H1 (cell line): ENCODE results near the gene RNF125. TPM values are rescaled to one million over a fixed set of nuclear protein-coding genes. Genes with fewer than 3 reads are reported as not detected.

Experiments used
- CTCF ChIA-PET: fragments of 300-600 bp; sonication (Branson Sonifier 250); formaldehyde crosslinking; loops from one replicate; lab custom pipeline; 2021; ENCODE audit not compliant: partially characterized antibody; lab: Charles Lee
- POLR2A ChIA-PET: fragments of 300-600 bp; sonication (Branson Sonifier 250); formaldehyde crosslinking; loops from one replicate; lab custom pipeline; 2021; ENCODE audit warnings: inconsistent platforms; ENCODE audit not compliant: partially characterized antibody; lab: Charles Lee
- DNase-seq, 2 experiments: peaks; one replicate each; pipeline versions ENCODE4 v3.0.0 to v3.0.0-alpha.2; 2010 to 2022; ENCODE audit warnings: low spot score in 2 of 2, low read depth in 1 of 2, mixed read lengths in 1 of 2
- FAIRE-seq: peaks from 2 replicates; lab custom pipeline; 2011; peaks lifted over from hg19 to GRCh38; lab: Jason Lieb, UNC
- H2AFZ ChIP-seq: 2 replicates; pipeline ENCODE4 v1.8.1; 2012; ENCODE audit warnings: low read length, inconsistent platforms
- H2AK5ac ChIP-seq: 2 replicates; pipeline ENCODE4 v1.6.1; 2013; ENCODE audit warnings: low read depth, low read length
- H2BK120ac ChIP-seq: replicated peaks from 2 replicates; pipeline ENCODE3; 2013; ENCODE audit warnings: low read depth, low read length, inconsistent platforms
- H2BK12ac ChIP-seq: 2 replicates; pipeline ENCODE4 v1.6.1; 2013; ENCODE audit warnings: low read depth, low read length
- H2BK15ac ChIP-seq: 2 replicates; pipeline ENCODE4 v1.6.1; 2013; ENCODE audit warnings: low read length
- H2BK20ac ChIP-seq: 2 replicates; pipeline ENCODE4 v1.6.1; 2013; ENCODE audit warnings: low read length
- H2BK5ac ChIP-seq: 2 replicates; pipeline ENCODE4 v1.6.1; 2013; ENCODE audit warnings: low read depth, low read length
- H3K14ac ChIP-seq: 2 replicates; pipeline ENCODE4 v1.6.1; 2013; ENCODE audit warnings: inconsistent platforms; ENCODE audit not compliant: insufficient read length
- H3K18ac ChIP-seq: 2 replicates; pipeline ENCODE4 v1.6.1; 2013; ENCODE audit warnings: low read length; ENCODE audit errors: extremely low read depth
- H3K23ac ChIP-seq: 2 replicates; pipeline ENCODE4 v1.6.1; 2013; ENCODE audit warnings: inconsistent platforms; ENCODE audit not compliant: insufficient read length
- H3K23me2 ChIP-seq: 2 replicates; pipeline ENCODE4 v1.6.1; 2013; ENCODE audit warnings: low read depth, low read length
- H3K27ac ChIP-seq: 2 replicates; pipeline ENCODE4 v1.6.1; 2011; ENCODE audit warnings: low read depth, low read length, inconsistent platforms
- H3K27me3 ChIP-seq, 4 experiments: replicated peaks in 1 of 4; 1 replicate in 1 of 4; 2 replicates in 3 of 4; pipeline versions ENCODE4 v1.6.1 to v1.8.1; 2011 to 2013; ENCODE audit warnings: low read length in 3 of 4, mild to moderate bottlenecking in 3 of 4, inconsistent platforms in 2 of 4, mixed read lengths in 2 of 4, moderate library complexity in 1 of 4; ENCODE audit not compliant: control insufficient read depth in 3 of 4, insufficient read depth in 3 of 4; ENCODE audit errors: extremely low read depth in 1 of 4
- H3K36me3 ChIP-seq, 4 experiments: 2 replicates each; pipeline versions ENCODE4 v1.6.1 to v1.8.1; 2011 to 2013; ENCODE audit warnings: mild to moderate bottlenecking in 4 of 4, low read length in 3 of 4, moderate library complexity in 2 of 4, control low read depth in 1 of 4, inconsistent platforms in 1 of 4; ENCODE audit not compliant: insufficient read depth in 4 of 4, control insufficient read depth in 2 of 4
- H3K4ac ChIP-seq: replicated peaks from 2 replicates; pipeline ENCODE3; 2013; ENCODE audit warnings: low read length, low read depth, mixed read lengths, inconsistent platforms; ENCODE audit not compliant: insufficient read length
- H3K4me1 ChIP-seq, 4 experiments: replicated peaks in 1 of 4; 1 replicate in 1 of 4; 2 replicates in 3 of 4; pipeline versions ENCODE4 v1.6.1 to v1.8.1; 2011 to 2013; ENCODE audit warnings: low read length in 3 of 4, inconsistent platforms in 2 of 4, mixed read lengths in 1 of 4; ENCODE audit not compliant: insufficient read depth in 4 of 4, control insufficient read depth in 3 of 4
- H3K4me2 ChIP-seq, 2 experiments: 2 replicates each; pipeline versions ENCODE4 v1.6.1 to v1.8.1; 2011 to 2013; ENCODE audit warnings: low read depth in 2 of 2, low read length in 2 of 2, control low read depth in 1 of 2, inconsistent platforms in 1 of 2, mild to moderate bottlenecking in 1 of 2; ENCODE audit not compliant: insufficient read depth in 1 of 2
- H3K4me3 ChIP-seq, 4 experiments: fragments of 200-600, 300-600 bp in 1 of 4; sonication (generic), shearing (Covaris generic), sonication (Bioruptor Twin) in 1 of 4; 2 replicates each; pipeline versions ENCODE4 v1.5.1 to v1.8.1; 2011 to 2016; ENCODE audit warnings: low read length in 4 of 4, low read depth in 3 of 4, control low read depth in 2 of 4, inconsistent platforms in 2 of 4, mild to moderate bottlenecking in 2 of 4, mixed read lengths in 1 of 4, moderate library complexity in 1 of 4; ENCODE audit not compliant: insufficient read depth in 2 of 4; ENCODE audit errors: extremely low read depth in 1 of 4
- H3K56ac ChIP-seq: replicated peaks from 2 replicates; pipeline ENCODE3; 2013; ENCODE audit warnings: low read depth, mild to moderate bottlenecking, mixed read lengths, low read length, inconsistent platforms; ENCODE audit not compliant: insufficient read length
- H3K79me1 ChIP-seq: 2 replicates; pipeline ENCODE4 v1.6.1; 2013; ENCODE audit warnings: low read depth, low read length, control low read depth
- H3K79me2 ChIP-seq, 2 experiments: 2 replicates each; pipeline versions ENCODE4 v1.6.1 to v1.8.1; 2012 to 2013; ENCODE audit warnings: low read length in 2 of 2, mild to moderate bottlenecking in 2 of 2, inconsistent platforms in 1 of 2; ENCODE audit not compliant: insufficient read depth in 2 of 2, control insufficient read depth in 1 of 2
- H3K9ac ChIP-seq, 4 experiments: replicated peaks in 1 of 4; 1 replicate in 1 of 4; 2 replicates in 3 of 4; pipeline versions ENCODE4 v1.6.1 to v1.8.1; 2011 to 2013; ENCODE audit warnings: low read depth in 3 of 4, low read length in 3 of 4, control low read depth in 2 of 4, mild to moderate bottlenecking in 2 of 4, moderate library complexity in 2 of 4, inconsistent platforms in 1 of 4; ENCODE audit errors: extremely low read depth in 1 of 4
- H3K9me3 ChIP-seq, 2 experiments: 2 replicates each; pipeline versions ENCODE4 v1.6.1 to v1.8.1; 2012 to 2013; ENCODE audit warnings: mild to moderate bottlenecking in 2 of 2, moderate library complexity in 2 of 2, control low read depth in 1 of 2, inconsistent platforms in 1 of 2, low read depth in 1 of 2, low read length in 1 of 2, mixed read lengths in 1 of 2; ENCODE audit not compliant: insufficient read depth in 2 of 2
- H4K20me1 ChIP-seq, 2 experiments: replicated peaks in 1 of 2; 2 replicates each; pipeline versions ENCODE3 to v1.8.1; 2011 to 2013; ENCODE audit warnings: inconsistent platforms in 2 of 2, low read length in 2 of 2, mild to moderate bottlenecking in 1 of 2; ENCODE audit not compliant: insufficient read depth in 2 of 2, control insufficient read depth in 1 of 2
- H4K5ac ChIP-seq: 2 replicates; pipeline ENCODE4 v1.6.1; 2013; ENCODE audit warnings: low read length, low read depth, mixed read lengths, inconsistent platforms; ENCODE audit not compliant: insufficient read length
- H4K8ac ChIP-seq: 2 replicates; pipeline ENCODE4 v1.8.0; 2013; ENCODE audit warnings: mild to moderate bottlenecking, moderate library complexity, low read length, inconsistent platforms; ENCODE audit not compliant: insufficient read depth; ENCODE audit errors: extremely low read depth
- H4K91ac ChIP-seq: replicated peaks from 2 replicates; pipeline ENCODE3; 2013; ENCODE audit warnings: low read length, mixed read lengths, inconsistent platforms; ENCODE audit not compliant: insufficient read length
- ASH2L ChIP-seq: fragments of 200-600, 300-600 bp; sonication (generic); IDR thresholded peaks from one replicate; pipeline ENCODE4 v1.7.1; 2017; ENCODE audit warnings: low read length
- BRCA1 ChIP-seq: IDR thresholded peaks from 2 replicates; pipeline ENCODE4 v1.6.1; 2012; ENCODE audit warnings: low read depth, low read length, improper control_type of control experiment
- CBX8 ChIP-seq: fragments of 300-800, 300-1000 bp; sonication (generic); IDR thresholded peaks from 2 replicates; pipeline ENCODE4 v1.7.1; 2016; ENCODE audit warnings: low read depth, low read length, borderline replicate concordance
- CTBP2 ChIP-seq: IDR thresholded peaks from 2 replicates; pipeline ENCODE4 v1.7.0; 2011; ENCODE audit warnings: borderline replicate concordance, mild to moderate bottlenecking, moderate library complexity, mixed read lengths, low read length; ENCODE audit not compliant: insufficient read depth, insufficient read length
- E2F6 ChIP-seq: IDR thresholded peaks from 2 replicates; pipeline ENCODE4 v1.6.1; 2012; ENCODE audit warnings: inconsistent platforms
- JUN ChIP-seq: IDR thresholded peaks from 2 replicates; pipeline ENCODE4 v1.6.1; 2011; ENCODE audit warnings: low read depth, mild to moderate bottlenecking, improper control_type of control experiment, low read length
- KDM1A ChIP-seq: fragments of 200-600, 300-600 bp; sonication (generic); IDR thresholded peaks from 2 replicates; pipeline ENCODE4 v1.7.1; 2016; ENCODE audit warnings: mild to moderate bottlenecking, low read length, borderline replicate concordance
- MAX ChIP-seq: IDR thresholded peaks from 2 replicates; pipeline ENCODE4 v1.6.1; 2012; ENCODE audit warnings: inconsistent platforms
- NANOG ChIP-seq: IDR thresholded peaks from 2 replicates; pipeline ENCODE4 v1.6.1; 2011; ENCODE audit warnings: low read length, low read depth, mild to moderate bottlenecking, inconsistent platforms; ENCODE audit not compliant: insufficient read depth, poor library complexity, severe bottlenecking
- NRF1 ChIP-seq: IDR thresholded peaks from 2 replicates; pipeline ENCODE4 v1.6.1; 2011; ENCODE audit warnings: mild to moderate bottlenecking, low read depth, low read length, improper control_type of control experiment
- POU5F1 ChIP-seq: IDR thresholded peaks from 2 replicates; pipeline ENCODE4 v1.6.1; 2011; ENCODE audit warnings: low read depth, mild to moderate bottlenecking, low read length, moderate library complexity
- WGBS, 2 experiments: shearing (Covaris generic) in 1 of 2; methylation state at CpG; one replicate each; pipeline versions ENCODE4 v1.1.6 to v1.1.7; 2013 to 2015; ENCODE audit warnings: low lambda C conversion rate in 2 of 2, mixed read lengths in 2 of 2, inconsistent platforms in 1 of 2, low coverage in 1 of 2, missing lambda C conversion rate in 1 of 2; ENCODE audit not compliant: insufficient replicate concordance in 2 of 2, insufficient coverage in 1 of 2, insufficient read length in 1 of 2; ENCODE audit errors: extremely low coverage in 1 of 2, missing lambda C conversion rate in 1 of 2; 5-methylcytosine and 5-hydroxymethylcytosine counted together
- polyA plus RNA-seq, 7 experiments: library from polyadenylated mRNA; depleted of rRNA in 3 of 7; stranded (reverse) in 5 of 7; unstranded in 2 of 7; fragments of >200 nt in 5 of 7; fragments of 200-250 nt in 2 of 7; gene quantifications; 1 replicate in 5 of 7; 2 replicates in 1 of 7; 4 replicates in 1 of 7; pipeline versions ENCODE4 v1.2.1 to v1.2.3, GENCODE V29; 2011 to 2013; ENCODE audit warnings: missing spikeins in 2 of 7, mixed read lengths in 2 of 7
- total RNA-seq: library from RNA; stranded (reverse); fragmentation: NEBNext Ultra II Directional; extraction: Animal tissue kit (Norgen Biotek cat#: 25700); gene quantifications from 2 replicates; pipeline ENCODE4 v1.2.1, GENCODE V29; 2021

RNF125 gene
- total and polyA plus RNA-seq, 2 of the 8 experiments (the other 6 are each of a cell fraction or from before 2014, with no cell fraction given): 14.3 to 15.2 TPM

- Histone ChIP-seq H3K4me2 (no peak overlapping the region), H3K56ac (no peak overlapping the region), H4K91ac (no peak overlapping the region), H3K4me1 (no peaks in the 10 kb centered on the region; a peak in 1 of 7 replicates), H3K9ac (no peak overlapping the region), H2BK20ac (no peak overlapping the region), H4K5ac (no peak overlapping the region), H3K27me3 (no peaks in the 10 kb centered on the region), H3K4me3 (no peak overlapping the region), H3K14ac (no peak overlapping the region), H3K23me2 (no peaks in the 10 kb centered on the region), H3K23ac (no peak overlapping the region), H3K4ac (no peak overlapping the region), H3K18ac (no peak overlapping the region), H2BK120ac (no peak overlapping the region), H4K20me1 (no peaks in the 10 kb centered on the region), H2BK12ac (no peak overlapping the region; the same call in 1 of the 2 replicates), H2BK5ac (no peak overlapping the region), H3K27ac (no peak overlapping the region), H3K9me3 (no peaks in the 10 kb centered on the region), H2BK15ac (no peak overlapping the region), H4K8ac (no peak overlapping the region), H2AFZ (no peak overlapping the region), H3K79me2 (no peaks in the 10 kb centered on the region), H3K79me1 (no peaks in the 10 kb centered on the region), H2AK5ac (no peak overlapping the region), H3K36me3 (peaks cover 0 to 8% (median 3%) of the 10 kb centered on the region in 4 experiments; a peak in 2 of 8 replicates)
- POLR2A ChIA-PET: interaction anchor here (1.0 kb wide), 1 partner anchor 14 kb away, joined by 3 read pairs; no protein-coding TSS in a partner anchor
- FAIRE-seq: no peak
- DNase-seq: no peak
- WGBS, 2 experiments: 83% methylated on average over 2 of the region's 3 CpGs; no CpG with 5 or more reads in 1 of the 2 experiments
- CTCF ChIA-PET: interaction anchor here (1.0 to 1.9 kb wide), 3 partner anchors 11 to 31 kb away, joined by 3 to 8 read pairs (median 3); partner anchors contain the start of gene RNF125
- no peak for TF ChIP-seq POU5F1
- TF ChIP-seq E2F6: no peak
- no peak for TF ChIP-seq JUN
- no peak for TF ChIP-seq BRCA1
- TF ChIP-seq MAX: no peak
- TF ChIP-seq KDM1A: no peak
- no peak for TF ChIP-seq CTBP2
- TF ChIP-seq ASH2L: no peak
- no peak for TF ChIP-seq CBX8
- TF ChIP-seq NANOG: no peak
- TF ChIP-seq NRF1: no peak
These were observed 31.0 kb downstream of the RNF125 start for GRCh38 chr18:32049393-32050171.
